Brain microvascular endothelial cell (primary cell): Measurements from ENCODE around the gene CALHM2.
"Not testable (repeated sequence)": the region's sequence is repeated elsewhere in the genome, so short reads cannot be mapped to it uniquely, and the experiment has no call there.

ENCODE experiments used
- DNase-seq: peaks from one replicate; pipeline ENCODE4 v3.0.0-alpha.2; 2020
- H3K27ac ChIP-seq: fragments of 250-450 bp; sonication (Bioruptor Pico); 2 replicates; pipeline ENCODE4 v1.5.1; 2020; ENCODE audit warnings: mild to moderate bottlenecking, moderate library complexity
- H3K27me3 ChIP-seq: fragments of 250-450 bp; sonication (Bioruptor Pico); replicated peaks from 2 replicates; pipeline ENCODE4 v1.5.1; 2020; ENCODE audit warnings: mild to moderate bottlenecking
- H3K36me3 ChIP-seq: fragments of 250-450 bp; sonication (Bioruptor Pico); replicated peaks from 2 replicates; pipeline ENCODE4 v1.5.1; 2020; ENCODE audit warnings: mild to moderate bottlenecking
- H3K4me3 ChIP-seq: 2 replicates; pipeline ENCODE4 v1.5.1; 2011; ENCODE audit warnings: low read depth, mild to moderate bottlenecking, control low read depth, low read length, moderate library complexity
- CTCF ChIP-seq: IDR thresholded peaks from 2 replicates; pipeline ENCODE4 v1.5.1; 2011; ENCODE audit warnings: low read depth, mild to moderate bottlenecking, moderate library complexity, low read length, control low read depth, inconsistent platforms; ENCODE audit errors: missing control alignments
- in situ Hi-C: cut with HindIII; loops from 2 replicates; pipeline ENCODE4 v1.10.0; 2017; ENCODE audit warnings: low sequenced_read_pairs, low pct_ligation_motif_present

CALHM2 gene

GRCh38 chr10:103429647-103430046 is 22.5 kb downstream of the CALHM2 start:
- in situ Hi-C loops, result no loop called here
- Histone ChIP-seq H3K4me3 (no peak overlapping the region), H3K36me3 (peaks cover 86% of the 10 kb centered on the region), H3K27me3 (no peaks in the 10 kb centered on the region), H3K27ac (no peak overlapping the region)
- no peak for TF ChIP-seq CTCF
- DNase-seq, result no peak

DNA sequence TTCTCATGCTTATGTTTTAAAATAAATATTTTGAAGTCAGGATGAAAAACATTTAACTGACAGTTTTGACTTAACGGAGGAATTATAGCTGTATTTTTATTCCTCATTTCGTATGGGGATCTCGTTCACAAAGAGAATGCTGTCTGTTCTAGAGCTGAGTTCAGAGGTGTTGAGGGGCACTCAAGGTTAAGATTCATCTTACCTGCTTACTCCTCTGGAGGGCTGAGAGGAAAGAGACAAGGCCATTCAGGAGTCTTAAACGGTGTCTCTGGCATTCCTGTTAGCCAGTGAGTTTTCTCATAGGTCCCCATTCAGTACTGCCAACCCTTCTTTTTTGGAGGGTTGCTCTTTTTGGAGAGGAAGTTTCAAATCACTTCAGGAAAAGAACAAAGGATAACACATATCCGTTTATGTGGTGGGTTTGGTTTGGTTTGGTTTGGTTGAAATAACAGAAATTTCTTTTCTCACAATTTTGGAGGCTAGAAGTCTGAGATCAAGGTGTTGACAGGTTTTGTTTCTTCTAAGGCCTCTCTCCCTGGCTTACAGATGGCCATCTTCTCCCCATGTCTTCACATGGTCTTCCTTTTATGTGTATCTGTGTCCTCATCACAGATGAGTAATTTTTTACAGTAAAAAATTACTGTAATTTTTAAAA is 23.1 kb downstream of the CALHM2 start:
- H3K36me3 ChIP-seq, result peaks cover 86% of the 10 kb centered on the region
- DNase-seq, result no peak
- no peak for TF ChIP-seq CTCF
- H3K27ac ChIP-seq, result no peak overlapping the region
- in situ Hi-C loops, result no loop called here
- H3K4me3 ChIP-seq, result no peak overlapping the region
- no peaks in the 10 kb centered on the region for H3K27me3 ChIP-seq

GRCh38 chr10:103427866-103428265 is 24.3 kb downstream of the CALHM2 start:
- TF ChIP-seq CTCF, result no peak
- in situ Hi-C loops, result no loop called here
- peaks cover 86% of the 10 kb centered on the region for H3K36me3 ChIP-seq
- no peak for DNase-seq
- no peak overlapping the region for H3K27ac ChIP-seq
- no peaks in the 10 kb centered on the region for H3K27me3 ChIP-seq
- H3K4me3 ChIP-seq, result no peak overlapping the region

DNA sequence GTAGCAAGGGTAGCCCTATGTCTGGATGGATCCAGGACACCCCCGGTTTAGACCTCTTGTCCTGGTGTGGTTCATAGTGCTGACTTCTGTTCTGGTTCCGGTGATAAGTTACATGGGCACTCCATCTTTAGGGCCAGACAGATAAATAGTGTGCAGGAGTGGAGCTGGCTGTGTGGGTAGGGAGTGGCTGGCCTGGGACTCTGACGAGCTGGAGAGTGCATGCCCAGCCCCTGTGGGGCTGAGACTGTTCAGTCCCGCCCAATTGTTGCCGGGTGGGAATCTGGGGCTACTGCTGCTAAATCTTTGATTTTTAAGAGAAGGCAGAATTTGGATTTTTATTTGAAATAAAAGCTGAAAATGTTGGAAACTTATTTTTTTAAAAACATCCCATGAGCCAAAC is 28.4 kb downstream of the CALHM2 start:
- in situ Hi-C loops, result no loop called here
- no peaks in the 10 kb centered on the region for H3K27me3 ChIP-seq
- H3K36me3 ChIP-seq, result peaks cover 86% of the 10 kb centered on the region
- no peak overlapping the region for H3K4me3 ChIP-seq
- no peak for DNase-seq
- TF ChIP-seq CTCF, result no peak
- H3K27ac ChIP-seq, result no peak overlapping the region

GRCh38 chr10:103419101-103419500 is 33.1 kb downstream of the CALHM2 start:
- no peak for DNase-seq
- Histone ChIP-seq H3K4me3 (no peak overlapping the region), H3K36me3 (peaks cover 84% of the 10 kb centered on the region), H3K27me3 (no peaks in the 10 kb centered on the region), H3K27ac (no peak overlapping the region)
- in situ Hi-C loops, result loop anchor here (10.0 kb wide), 1 partner anchor 56 kb away; the partner anchor contains the start of gene CALHM3
- TF ChIP-seq CTCF, result no peak

DNA sequence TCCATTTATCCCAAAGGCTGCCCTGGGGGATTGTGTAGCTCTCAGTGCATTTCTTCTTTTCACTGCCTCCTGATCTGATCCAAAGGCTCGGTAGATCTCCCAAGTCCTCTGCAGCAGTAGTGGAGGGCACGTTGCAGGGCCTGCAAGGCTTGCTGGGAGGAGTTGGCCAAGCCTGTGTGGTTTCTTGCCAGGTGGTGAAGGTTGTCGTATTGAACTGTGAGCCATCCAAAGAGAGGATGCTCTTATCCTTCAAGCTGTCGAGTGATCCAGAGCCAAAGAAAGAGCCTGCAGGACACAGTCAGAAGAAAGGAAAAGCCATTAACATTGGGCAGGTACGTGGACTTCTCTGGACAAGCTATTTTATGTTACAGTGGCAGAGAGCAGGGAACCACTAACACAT is 34.6 kb downstream of the CALHM2 start:
- H3K36me3 ChIP-seq, result peaks cover 84% of the 10 kb centered on the region
- no peak overlapping the region for H3K27ac ChIP-seq
- no peak for DNase-seq
- TF ChIP-seq CTCF, result no peak
- in situ Hi-C loops, result loop anchor here (10.0 kb wide), 1 partner anchor 57 kb away; the partner anchor contains the start of gene CALHM3
- H3K27me3 ChIP-seq, result no peaks in the 10 kb centered on the region
- no peak overlapping the region for H3K4me3 ChIP-seq

- H3K36me3 ChIP-seq, result peaks cover 80% of the 10 kb centered on the region
These were observed 35.1 kb downstream of the CALHM2 start for GRCh38 chr10:103417148-103417469.

More at GRCh38 chr10:103417148-103417469, 35.1 kb downstream of the CALHM2 start:
- DNase-seq, H3K4me3 ChIP-seq, H3K27me3 ChIP-seq, H3K27ac ChIP-seq: not testable (repeated sequence)
- in situ Hi-C loops, result loop anchor here (10.0 kb wide), 1 partner anchor 58 kb away; the partner anchor contains the start of gene CALHM3
